Stomach (tissue), 4 donors: ENCODE measurements around the gene DPYSL4.

Experiments
- CTCF ChIP-seq, 7 experiments: fragments of 450-650 bp in 4 of 7; fragments of 200-600 bp in 3 of 7; sonication (generic) in 3 of 7; IDR thresholded peaks; one replicate each; pipeline ENCODE4 v1.5.1; 2016 to 2019; ENCODE audit warnings: antibody characterized with exemption in 7 of 7, control low read depth in 2 of 7, mild to moderate bottlenecking in 1 of 7
- POLR2A ChIP-seq, 4 donors: fragments of 450-650 bp; IDR thresholded peaks; one replicate each; pipeline ENCODE4 v1.6.1; 2016; ENCODE audit warnings: antibody characterized with exemption in 4 of 4, control low read depth in 2 of 4, mild to moderate bottlenecking in 1 of 4, moderate library complexity in 1 of 4

GRCh38 chr10:132178672-132179545 is 7.8 kb upstream of the DPYSL4 start:
- TF ChIP-seq POLR2A (IDR thresholded peaks at IDR 0.05) (no peak), CTCF (IDR thresholded peaks at IDR 0.05) (no peak)
